ENCODE results near the gene USP24. TPM values are rescaled to one million over a fixed set of nuclear protein-coding genes. Genes with fewer than 3 reads are reported as not detected.
"Not testable (repeated sequence)": the region's sequence is repeated elsewhere in the genome, so short reads cannot be mapped to it uniquely, and the experiment has no call there.

Gene USP24
- total RNA-seq, 1 donor from 2014 or later, result 30.8 TPM

DNA sequence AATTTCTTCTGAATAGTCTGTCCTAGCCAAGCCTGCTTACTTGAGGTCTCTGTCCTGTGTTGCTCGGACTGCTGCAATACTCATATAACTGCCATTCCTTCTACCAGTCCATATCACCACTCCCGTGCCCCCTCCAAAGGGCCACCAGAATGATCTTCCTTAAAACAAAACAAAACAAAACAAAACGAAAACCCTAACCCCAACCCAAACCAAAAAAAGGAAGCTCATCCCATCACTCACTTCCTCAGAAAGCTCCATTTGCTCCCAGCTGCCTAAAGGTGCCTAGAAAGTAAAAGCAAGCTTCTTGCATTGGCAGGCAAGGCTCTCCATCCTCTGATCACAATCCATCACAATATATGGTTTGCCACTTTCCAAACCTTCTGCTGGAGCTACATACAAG lies 20.3 kb downstream of the USP24 start:
- H3K4me1 Mint-ChIP-seq (ENCODE audit: low read depth, unreplicated experiment), result no peaks in the 10 kb centered on the region
- FAIRE-seq (no peak), DNase-seq (ENCODE audit: low read depth) (no peak)
- Histone ChIP-seq H3K4me3 (ENCODE audit: insufficient read depth, low read depth, low read length) (no peak overlapping the region), H4K20me1 (ENCODE audit: insufficient read depth, low read length) (peaks cover 64% of the 10 kb centered on the region), H3K79me2 (ENCODE audit: insufficient read depth, low read length) (peaks cover 76% of the 10 kb centered on the region), H3K27me3 (ENCODE audit: insufficient read depth, low read length) (no peaks in the 10 kb centered on the region), H3K36me3 (ENCODE audit: insufficient read depth, low read length) (no peaks in the 10 kb centered on the region), H3K27ac (ENCODE audit: low read depth, low read length) (no peak overlapping the region), H3K9ac (ENCODE audit: low read length) (no peak overlapping the region), H3K4me1 (ENCODE audit: insufficient read depth, low read length) (no peaks in the 10 kb centered on the region), H3K4me2 (ENCODE audit: low read length) (no peak overlapping the region), H2AFZ (ENCODE audit: low read depth, low read length) (no peak overlapping the region), H3K9me3 (ENCODE audit: insufficient read depth, low read depth, low read length) (no peaks in the 10 kb centered on the region)
- TF ChIP-seq, protein P1, sequence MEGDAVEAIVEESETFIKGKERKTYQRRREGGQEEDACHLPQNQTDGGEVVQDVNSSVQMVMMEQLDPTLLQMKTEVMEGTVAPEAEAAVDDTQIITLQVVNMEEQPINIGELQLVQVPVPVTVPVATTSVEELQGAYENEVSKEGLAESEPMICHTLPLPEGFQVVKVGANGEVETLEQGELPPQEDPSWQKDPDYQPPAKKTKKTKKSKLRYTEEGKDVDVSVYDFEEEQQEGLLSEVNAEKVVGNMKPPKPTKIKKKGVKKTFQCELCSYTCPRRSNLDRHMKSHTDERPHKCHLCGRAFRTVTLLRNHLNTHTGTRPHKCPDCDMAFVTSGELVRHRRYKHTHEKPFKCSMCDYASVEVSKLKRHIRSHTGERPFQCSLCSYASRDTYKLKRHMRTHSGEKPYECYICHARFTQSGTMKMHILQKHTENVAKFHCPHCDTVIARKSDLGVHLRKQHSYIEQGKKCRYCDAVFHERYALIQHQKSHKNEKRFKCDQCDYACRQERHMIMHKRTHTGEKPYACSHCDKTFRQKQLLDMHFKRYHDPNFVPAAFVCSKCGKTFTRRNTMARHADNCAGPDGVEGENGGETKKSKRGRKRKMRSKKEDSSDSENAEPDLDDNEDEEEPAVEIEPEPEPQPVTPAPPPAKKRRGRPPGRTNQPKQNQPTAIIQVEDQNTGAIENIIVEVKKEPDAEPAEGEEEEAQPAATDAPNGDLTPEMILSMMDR (IDR thresholded peaks at IDR 0.05; ENCODE audit: insufficient read depth, low read depth, low read length), result no peak
- TF ChIP-seq EZH2 (IDR thresholded peaks at IDR 0.05; ENCODE audit: insufficient read depth, low read length), result no peak
- no peaks in the 10 kb centered on the region for H3K9me3 Mint-ChIP-seq (ENCODE audit: unreplicated experiment)
- no peaks in the 10 kb centered on the region for H3K27me3 Mint-ChIP-seq (ENCODE audit: low read depth, unreplicated experiment)
- H3K27ac Mint-ChIP-seq (ENCODE audit: unreplicated experiment), result no peak overlapping the region
- H3K4me3 Mint-ChIP-seq (ENCODE audit: unreplicated experiment), result no peak overlapping the region
- H3K36me3 Mint-ChIP-seq (ENCODE audit: low read depth, unreplicated experiment), result peaks cover 9% of the 10 kb centered on the region

GRCh38 chr1:55192093-55192492 lies 23.1 kb downstream of the USP24 start:
- FAIRE-seq, result no peak
- Mint-ChIP-seq H3K4me1 (ENCODE audit: low read depth, unreplicated experiment) (no peaks in the 10 kb centered on the region), H3K4me3 (ENCODE audit: unreplicated experiment) (no peak overlapping the region), H3K9me3 (ENCODE audit: unreplicated experiment) (no peaks in the 10 kb centered on the region), H3K27me3 (ENCODE audit: low read depth, unreplicated experiment) (no peaks in the 10 kb centered on the region), H3K27ac (ENCODE audit: unreplicated experiment) (no peak overlapping the region), H3K36me3 (ENCODE audit: low read depth, unreplicated experiment) (peaks cover 5% of the 10 kb centered on the region)
- Histone ChIP-seq H3K27ac (ENCODE audit: low read depth, low read length) (no peak overlapping the region), H3K36me3 (ENCODE audit: insufficient read depth, low read length) (no peaks in the 10 kb centered on the region), H3K27me3 (ENCODE audit: insufficient read depth, low read length) (no peaks in the 10 kb centered on the region), H3K79me2 (ENCODE audit: insufficient read depth, low read length) (peaks cover 80% of the 10 kb centered on the region), H3K4me2 (ENCODE audit: low read length) (no peak overlapping the region), H2AFZ (ENCODE audit: low read depth, low read length) (no peak overlapping the region), H3K9ac (ENCODE audit: low read length) (no peak overlapping the region), H3K4me1 (ENCODE audit: insufficient read depth, low read length) (no peaks in the 10 kb centered on the region), H4K20me1 (ENCODE audit: insufficient read depth, low read length) (peaks cover 61% of the 10 kb centered on the region), H3K9me3 (ENCODE audit: insufficient read depth, low read depth, low read length) (no peaks in the 10 kb centered on the region), H3K4me3 (ENCODE audit: insufficient read depth, low read depth, low read length) (no peak overlapping the region)
- DNase-seq (ENCODE audit: low read depth), result no peak
- TF ChIP-seq EZH2 (IDR thresholded peaks at IDR 0.05; ENCODE audit: insufficient read depth, low read length), result no peak
- TF ChIP-seq, protein P1 (IDR thresholded peaks at IDR 0.05; ENCODE audit: insufficient read depth, low read depth, low read length), result no peak

DNA sequence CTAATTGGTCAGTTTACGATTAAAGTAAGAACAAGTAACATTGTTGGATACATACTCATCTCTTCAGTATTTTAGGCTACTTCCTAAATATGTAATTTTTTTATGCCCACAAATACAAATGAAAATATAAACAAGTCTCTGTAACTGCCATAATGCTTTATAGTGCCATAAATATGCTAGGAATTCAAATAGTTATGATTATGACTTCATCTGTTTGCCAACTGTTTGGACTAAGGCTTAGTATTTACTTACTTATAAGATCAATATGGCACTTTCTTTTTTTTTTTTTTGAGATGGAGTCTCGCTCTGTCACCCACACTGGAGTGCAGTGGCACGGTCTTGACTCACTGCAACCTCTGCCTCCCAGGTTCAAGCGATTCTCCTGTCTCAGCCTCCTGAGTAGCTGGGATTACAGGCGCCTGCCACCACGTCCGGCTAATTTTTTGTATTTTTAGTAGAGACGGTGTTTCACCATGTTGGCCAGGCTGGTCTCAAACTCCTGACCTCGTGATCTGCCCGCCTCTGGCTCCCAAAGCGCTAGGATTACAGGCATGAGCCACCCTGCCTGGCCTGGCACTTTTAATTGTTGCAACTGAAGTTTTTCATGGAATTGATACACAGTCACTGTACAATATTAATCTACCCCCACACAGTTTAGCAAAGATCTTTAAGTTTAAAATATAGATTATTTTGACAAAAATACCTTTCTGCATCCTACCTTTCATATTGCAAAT lies 23.8 kb downstream of the USP24 start:
- not testable (repeated sequence) for H3K4me1 Mint-ChIP-seq (ENCODE audit: low read depth, unreplicated experiment); FAIRE-seq; DNase-seq (ENCODE audit: low read depth); H3K36me3 ChIP-seq (ENCODE audit: insufficient read depth, low read length); H3K9me3 ChIP-seq (ENCODE audit: insufficient read depth, low read depth, low read length); H3K27ac ChIP-seq (ENCODE audit: low read depth, low read length); H3K36me3 Mint-ChIP-seq (ENCODE audit: low read depth, unreplicated experiment); H3K9me3 Mint-ChIP-seq (ENCODE audit: unreplicated experiment); H3K9ac ChIP-seq (ENCODE audit: low read length); H3K4me2 ChIP-seq (ENCODE audit: low read length); H3K27me3 ChIP-seq (ENCODE audit: insufficient read depth, low read length); H3K4me1 ChIP-seq (ENCODE audit: insufficient read depth, low read length); H3K27me3 Mint-ChIP-seq (ENCODE audit: low read depth, unreplicated experiment); H3K27ac Mint-ChIP-seq (ENCODE audit: unreplicated experiment); H3K4me3 Mint-ChIP-seq (ENCODE audit: unreplicated experiment); H3K4me3 ChIP-seq (ENCODE audit: insufficient read depth, low read depth, low read length); H2AFZ ChIP-seq (ENCODE audit: low read depth, low read length)
- Histone ChIP-seq H3K79me2 (ENCODE audit: insufficient read depth, low read length) (peaks cover 82% of the 10 kb centered on the region), H4K20me1 (ENCODE audit: insufficient read depth, low read length) (peaks cover 60% of the 10 kb centered on the region)

Data from astrocyte (in vitro differentiated cells and primary cell).